RPMI8226 (cell line): ENCODE data around the gene KLK3.
"Not testable (repeated sequence)": the region's sequence is repeated elsewhere in the genome, so short reads cannot be mapped to it uniquely, and the experiment has no call there.

Experiments
- DNase-seq: peaks from one replicate; pipeline ENCODE4 v3.0.0-alpha.2; 2015

The KLK3 gene

GRCh38 chr19:50854636-50855410, at the start of gene KLK3:
KLK3 (plus strand) TSS chr19:50854915; CDS start chr19:50854956, 41 bp downstream.
- no peak for DNase-seq

- no peak for DNase-seq
Observed at GRCh38 chr19:50808856-50809255, 45.9 kb upstream of the KLK3 start.

GRCh38 chr19:50811622-50812238, 43.0 kb upstream of the KLK3 start:
- not testable (repeated sequence) for DNase-seq

GRCh38 chr19:50812474-50812873, 42.2 kb upstream of the KLK3 start:
- DNase-seq, result no peak

GRCh38 chr19:50814883-50815282, 39.8 kb upstream of the KLK3 start:
- no peak for DNase-seq

- DNase-seq, result no peak
Observed at GRCh38 chr19:50815439-50815838, 39.3 kb upstream of the KLK3 start.

GRCh38 chr19:50817941-50818858, 36.5 kb upstream of the KLK3 start:
- peak; percentile 93 for DNase-seq

GRCh38 chr19:50818859-50819472, 35.7 kb upstream of the KLK3 start:
- peak; percentile 88 for DNase-seq

- peak; percentile 83 for DNase-seq
Observed at GRCh38 chr19:50819636-50820035, 35.1 kb upstream of the KLK3 start.

- DNase-seq, result peak; percentile 56
Observed at GRCh38 chr19:50820086-50820485, 34.6 kb upstream of the KLK3 start.

- peak; percentile 84 for DNase-seq
Observed at GRCh38 chr19:50820549-50821247, 34.0 kb upstream of the KLK3 start.

- no peak for DNase-seq
Observed at GRCh38 chr19:50821248-50821612, 33.5 kb upstream of the KLK3 start.

- no peak for DNase-seq
Observed at GRCh38 chr19:50821622-50822021, 33.1 kb upstream of the KLK3 start.

- DNase-seq, result no peak
Observed at GRCh38 chr19:50822661-50823208, 32.0 kb upstream of the KLK3 start.

- peak; percentile 56 for DNase-seq
Observed at GRCh38 chr19:50823389-50824042, 31.2 kb upstream of the KLK3 start, which contains the start of gene KLK1. KLK1 (minus strand) TSS chr19:50823787; CDS start chr19:50823748, 39 bp downstream.

GRCh38 chr19:50826492-50827240, 28.0 kb upstream of the KLK3 start:
- DNase-seq, result no peak

- no peak for DNase-seq
Observed at GRCh38 chr19:50827476-50827875, 27.2 kb upstream of the KLK3 start.

- DNase-seq, result no peak
Observed at GRCh38 chr19:50829801-50830200, 24.9 kb upstream of the KLK3 start.

GRCh38 chr19:50830266-50831025, 24.3 kb upstream of the KLK3 start:
- peak; percentile 33 for DNase-seq

GRCh38 chr19:50831026-50831396, 23.7 kb upstream of the KLK3 start:
- DNase-seq, result no peak
